Esophagus squamous epithelium (tissue), 5 donors: ENCODE measurements around the gene NKX2-2. TPM values are rescaled to one million over a fixed set of nuclear protein-coding genes. Genes with fewer than 3 reads are reported as not detected.
"Not testable (repeated sequence)": the region's sequence is repeated elsewhere in the genome, so short reads cannot be mapped to it uniquely, and the experiment has no call there.

ENCODE experiments used
- DNase-seq: peaks from one replicate; lab custom pipeline; 2025; lab: John Stamatoyannopoulos, UW
- H3K27ac ChIP-seq, 4 donors: fragments of 200-600 bp; sonication (generic); one replicate each; pipeline ENCODE4 v1.5.1; 2016 to 2019; ENCODE audit warnings: mild to moderate bottlenecking in 1 of 4
- H3K27me3 ChIP-seq, 4 donors: fragments of 200-600 bp; sonication (generic); 1 replicate in 3 of 4; 2 replicates in 1 of 4; pipeline versions ENCODE4 v1.5.1 to v1.6.0; 2017 to 2021; ENCODE audit warnings: antibody characterized with exemption in 1 of 4
- H3K36me3 ChIP-seq, 3 donors: fragments of 200-600 bp; sonication (generic); one replicate each; pipeline ENCODE4 v1.5.1; 2016 to 2019
- H3K4me1 ChIP-seq, 3 donors: fragments of 200-600 bp; sonication (generic); one replicate each; pipeline ENCODE4 v1.5.1; 2017 to 2019
- H3K4me3 ChIP-seq, 4 donors: fragments of 200-600 bp; sonication (generic); 1 replicate in 3 of 4; 2 replicates in 1 of 4; pipeline ENCODE4 v1.5.1; 2016 to 2019; ENCODE audit warnings: mild to moderate bottlenecking in 2 of 4, moderate library complexity in 1 of 4
- H3K9me3 ChIP-seq, 3 donors: fragments of 200-600 bp; sonication (generic); one replicate each; pipeline ENCODE4 v1.5.1; 2016 to 2019
- POLR2A ChIP-seq, 4 donors: fragments of 450-650 bp; IDR thresholded peaks; one replicate each; pipeline ENCODE4 v1.6.1; 2017; ENCODE audit warnings: antibody characterized with exemption in 4 of 4, mild to moderate bottlenecking in 4 of 4, moderate library complexity in 3 of 4
- WGBS, 2 donors: methylation state at CpG; one replicate each; pipeline ENCODE4 v1.1.5; 2018; 5-methylcytosine and 5-hydroxymethylcytosine counted together
- intact Hi-C: fragments of 100-400 bp; cut with DNase I; formaldehyde crosslinking; loops from one replicate; pipeline ENCODE4 v1.15.0; 2022
- total RNA-seq, 4 donors: library from RNA; depleted of rRNA; stranded (reverse); fragments of >200 nt; gene quantifications; one replicate each; pipeline ENCODE4 v1.1.0, GENCODE V29; 2016
- TF ChIP-seq, protein P1 (sequence below), 6 experiments: fragments of 450-650 bp in 4 of 6; fragments of 200-600 bp in 2 of 6; sonication (generic) in 2 of 6; IDR thresholded peaks; one replicate each; pipeline ENCODE4 v1.5.1; 2016 to 2019; ENCODE audit warnings: antibody characterized with exemption in 6 of 6, mild to moderate bottlenecking in 4 of 6, moderate library complexity in 4 of 6
- donor health status: DM: yes; HTN: yes; CAD: no.

NKX2-2 gene
- total RNA-seq, 4 donors from 2014 or later: not detected

DNA sequence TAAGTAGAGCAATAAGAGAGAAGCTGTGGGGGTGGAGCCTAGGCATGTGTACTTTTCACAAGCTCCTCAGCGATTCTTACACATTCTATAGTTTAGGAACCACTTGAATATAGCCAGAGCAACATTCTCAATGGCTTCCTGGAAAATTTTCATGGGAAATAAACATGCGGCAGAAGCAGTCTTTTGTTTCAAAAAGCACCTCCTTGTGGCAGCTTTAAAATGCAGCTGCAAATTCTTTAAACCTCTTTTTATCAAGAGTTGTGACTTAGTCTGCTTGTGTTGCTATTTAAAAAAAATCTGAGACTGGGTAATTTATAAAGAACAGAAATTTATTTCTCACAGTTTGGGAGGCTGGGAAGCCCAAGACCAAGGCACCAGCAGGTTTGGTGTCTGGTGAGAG, 23.8 kb downstream of the NKX2-2 start:
- TF ChIP-seq, protein P1, sequence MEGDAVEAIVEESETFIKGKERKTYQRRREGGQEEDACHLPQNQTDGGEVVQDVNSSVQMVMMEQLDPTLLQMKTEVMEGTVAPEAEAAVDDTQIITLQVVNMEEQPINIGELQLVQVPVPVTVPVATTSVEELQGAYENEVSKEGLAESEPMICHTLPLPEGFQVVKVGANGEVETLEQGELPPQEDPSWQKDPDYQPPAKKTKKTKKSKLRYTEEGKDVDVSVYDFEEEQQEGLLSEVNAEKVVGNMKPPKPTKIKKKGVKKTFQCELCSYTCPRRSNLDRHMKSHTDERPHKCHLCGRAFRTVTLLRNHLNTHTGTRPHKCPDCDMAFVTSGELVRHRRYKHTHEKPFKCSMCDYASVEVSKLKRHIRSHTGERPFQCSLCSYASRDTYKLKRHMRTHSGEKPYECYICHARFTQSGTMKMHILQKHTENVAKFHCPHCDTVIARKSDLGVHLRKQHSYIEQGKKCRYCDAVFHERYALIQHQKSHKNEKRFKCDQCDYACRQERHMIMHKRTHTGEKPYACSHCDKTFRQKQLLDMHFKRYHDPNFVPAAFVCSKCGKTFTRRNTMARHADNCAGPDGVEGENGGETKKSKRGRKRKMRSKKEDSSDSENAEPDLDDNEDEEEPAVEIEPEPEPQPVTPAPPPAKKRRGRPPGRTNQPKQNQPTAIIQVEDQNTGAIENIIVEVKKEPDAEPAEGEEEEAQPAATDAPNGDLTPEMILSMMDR (IDR thresholded peaks at IDR 0.05): no peak
- TF ChIP-seq POLR2A (IDR thresholded peaks at IDR 0.05): no peak
- intact Hi-C loops: no loop called here
- WGBS, 2 donors: 12 to 19% methylated on average over 2 of the region's 2 CpGs
- no peak for DNase-seq
- no peaks in the 10 kb centered on the region for H3K4me1 ChIP-seq
- no peak overlapping the region for H3K27ac ChIP-seq
- H3K9me3 ChIP-seq: no peaks in the 10 kb centered on the region
- H3K36me3 ChIP-seq: no peaks in the 10 kb centered on the region
- peaks cover 0 to 58% (median 0%) of the 10 kb centered on the region in 4 donors for H3K27me3 ChIP-seq
- no peak overlapping the region for H3K4me3 ChIP-seq

DNA sequence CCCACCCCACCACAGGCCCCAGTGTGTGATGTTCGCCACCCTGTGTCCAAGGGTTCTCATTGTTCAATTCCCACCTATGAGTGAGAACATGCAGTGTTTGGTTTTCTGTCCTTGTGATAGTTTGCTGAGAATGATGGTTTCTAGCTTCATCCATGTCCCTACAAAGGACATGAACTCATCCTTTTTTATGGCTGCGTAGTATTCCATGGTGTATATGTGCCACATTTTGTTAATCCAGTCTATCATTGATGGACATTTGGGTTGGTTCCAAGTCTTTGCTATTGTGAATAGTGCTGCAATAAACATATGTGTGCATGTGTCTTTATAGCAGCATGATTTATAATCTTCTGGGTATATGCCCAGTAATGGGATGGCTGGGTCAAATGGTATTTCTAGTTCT, 33.7 kb downstream of the NKX2-2 start:
- H3K4me1 ChIP-seq, H3K9me3 ChIP-seq, intact Hi-C loops, DNase-seq, H3K36me3 ChIP-seq, H3K4me3 ChIP-seq, H3K27ac ChIP-seq: not testable (repeated sequence)
- 86 to 88% methylated on average over 2 of the region's 2 CpGs for WGBS, 2 donors
- peaks cover 0 to 16% (median 1%) of the 10 kb centered on the region in 4 donors for H3K27me3 ChIP-seq

DNA sequence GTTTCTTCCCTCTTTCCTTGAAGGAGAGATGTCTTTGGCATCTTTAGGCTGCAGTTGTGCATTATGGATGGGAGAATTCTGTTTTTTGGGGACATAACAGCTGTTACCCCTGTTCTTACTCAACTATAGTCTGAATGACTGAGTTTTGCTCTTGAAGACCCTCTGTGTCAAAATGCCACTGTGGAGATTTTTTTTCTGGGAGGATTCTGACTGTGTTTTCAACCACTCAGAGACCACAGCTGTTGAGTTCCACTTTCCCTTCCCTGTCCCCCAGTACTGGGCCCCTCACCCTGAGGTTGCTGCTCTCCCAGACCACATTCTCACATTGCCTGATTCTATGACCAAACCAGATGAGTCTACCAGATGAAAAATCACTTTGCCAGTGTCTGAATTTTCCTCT, 48.1 kb downstream of the NKX2-2 start:
- H3K27me3 ChIP-seq: no peaks in the 10 kb centered on the region
- intact Hi-C loops: no loop called here
- no peak overlapping the region for H3K27ac ChIP-seq
- no peaks in the 10 kb centered on the region for H3K36me3 ChIP-seq
- H3K4me3 ChIP-seq: no peak overlapping the region
- no peaks in the 10 kb centered on the region for H3K4me1 ChIP-seq
- no peak for DNase-seq
- no peaks in the 10 kb centered on the region for H3K9me3 ChIP-seq
- TF ChIP-seq, protein P1 (IDR thresholded peaks at IDR 0.05): no peak
- TF ChIP-seq POLR2A (IDR thresholded peaks at IDR 0.05): no peak

DNA sequence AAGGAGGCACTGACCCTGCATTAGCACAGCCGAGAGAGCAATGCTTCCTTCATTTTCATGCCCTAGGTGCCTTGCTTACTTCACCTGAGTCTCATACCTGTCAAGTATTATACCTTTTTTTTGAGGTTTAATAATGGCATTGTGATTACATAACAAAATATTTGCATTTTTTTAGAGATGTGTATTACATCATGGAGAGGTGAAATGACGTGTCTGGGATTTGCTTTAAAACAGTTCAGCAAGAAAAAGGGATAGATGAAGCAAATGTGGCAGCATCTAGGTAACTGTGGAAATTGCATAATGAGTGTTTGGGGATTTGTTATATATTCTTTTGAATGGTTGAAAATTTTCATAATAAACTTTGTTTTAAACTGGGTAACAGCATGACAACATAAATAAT, 48.9 kb downstream of the NKX2-2 start:
- Histone ChIP-seq H3K36me3 (no peaks in the 10 kb centered on the region), H3K27ac (no peak overlapping the region), H3K4me3 (no peak overlapping the region), H3K27me3 (no peaks in the 10 kb centered on the region), H3K9me3 (no peaks in the 10 kb centered on the region), H3K4me1 (no peaks in the 10 kb centered on the region)
- 48 to 63% methylated on average over 2 of the region's 2 CpGs for WGBS, 2 donors
- DNase-seq: no peak
- TF ChIP-seq, protein P1 (IDR thresholded peaks at IDR 0.05): no peak
- no peak for TF ChIP-seq POLR2A (IDR thresholded peaks at IDR 0.05)
- intact Hi-C loops: no loop called here

Other genes with a start within 250 kb of the NKX2-2 start
- 10 to 100 TPM; 25.2 to 61.2 (median 47.1) TPM for gene XRN2, start 210.7 kb downstream of the NKX2-2 start, total RNA-seq
- gene NKX2-4, start 116.5 kb downstream of the NKX2-2 start, total RNA-seq: not detected
- gene PAX1, start 191.6 kb upstream of the NKX2-2 start, total RNA-seq: 1 to 10 TPM in 1 of 4 donors, under 1 TPM in 1, not detected in 2; 0.19 to 2.0 TPM